ENCODE data around the gene MADCAM1.

The MADCAM1 gene

DNA sequence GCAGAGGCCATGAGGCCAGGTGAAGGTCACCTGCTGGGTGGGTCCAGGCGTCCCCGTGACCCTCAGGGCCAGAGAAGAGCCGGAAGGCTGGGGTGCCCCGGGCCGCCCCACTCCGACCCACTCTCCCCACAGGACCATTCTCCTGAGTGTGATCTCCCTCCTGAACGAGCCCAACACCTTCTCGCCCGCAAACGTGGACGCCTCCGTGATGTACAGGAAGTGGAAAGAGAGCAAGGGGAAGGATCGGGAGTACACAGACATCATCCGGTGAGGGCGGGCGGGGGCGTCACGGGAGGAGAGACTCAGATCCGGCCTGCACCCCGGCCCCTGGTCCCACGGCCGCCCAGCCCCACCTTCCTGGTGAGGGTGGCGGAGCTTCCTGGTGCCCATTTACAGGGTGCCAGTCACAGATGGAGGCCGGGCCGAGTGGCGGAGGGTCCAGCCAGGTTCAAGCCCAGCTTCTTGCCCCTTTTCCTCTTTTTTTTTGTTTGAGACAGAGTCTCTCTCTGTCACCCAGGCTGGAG is 40.7 kb downstream of the MADCAM1 start:
- TF ChIP-seq SIN3A (IDR thresholded peaks at IDR 0.05; ENCODE audit: borderline replicate concordance, insufficient read depth, low read length) (no peak), POLR2AphosphoS5 (IDR thresholded peaks at IDR 0.05; ENCODE audit: low read depth, low read length) (no peak), FOXP2 (optimal IDR thresholded peaks at IDR 0.05; ENCODE audit: borderline replicate concordance, extremely low read depth, extremely low read length, insufficient read depth) (no peak), TAF1 (IDR thresholded peaks at IDR 0.05; ENCODE audit: borderline replicate concordance, insufficient read depth, low read length) (no peak)
- TF ChIP-seq, protein P1, sequence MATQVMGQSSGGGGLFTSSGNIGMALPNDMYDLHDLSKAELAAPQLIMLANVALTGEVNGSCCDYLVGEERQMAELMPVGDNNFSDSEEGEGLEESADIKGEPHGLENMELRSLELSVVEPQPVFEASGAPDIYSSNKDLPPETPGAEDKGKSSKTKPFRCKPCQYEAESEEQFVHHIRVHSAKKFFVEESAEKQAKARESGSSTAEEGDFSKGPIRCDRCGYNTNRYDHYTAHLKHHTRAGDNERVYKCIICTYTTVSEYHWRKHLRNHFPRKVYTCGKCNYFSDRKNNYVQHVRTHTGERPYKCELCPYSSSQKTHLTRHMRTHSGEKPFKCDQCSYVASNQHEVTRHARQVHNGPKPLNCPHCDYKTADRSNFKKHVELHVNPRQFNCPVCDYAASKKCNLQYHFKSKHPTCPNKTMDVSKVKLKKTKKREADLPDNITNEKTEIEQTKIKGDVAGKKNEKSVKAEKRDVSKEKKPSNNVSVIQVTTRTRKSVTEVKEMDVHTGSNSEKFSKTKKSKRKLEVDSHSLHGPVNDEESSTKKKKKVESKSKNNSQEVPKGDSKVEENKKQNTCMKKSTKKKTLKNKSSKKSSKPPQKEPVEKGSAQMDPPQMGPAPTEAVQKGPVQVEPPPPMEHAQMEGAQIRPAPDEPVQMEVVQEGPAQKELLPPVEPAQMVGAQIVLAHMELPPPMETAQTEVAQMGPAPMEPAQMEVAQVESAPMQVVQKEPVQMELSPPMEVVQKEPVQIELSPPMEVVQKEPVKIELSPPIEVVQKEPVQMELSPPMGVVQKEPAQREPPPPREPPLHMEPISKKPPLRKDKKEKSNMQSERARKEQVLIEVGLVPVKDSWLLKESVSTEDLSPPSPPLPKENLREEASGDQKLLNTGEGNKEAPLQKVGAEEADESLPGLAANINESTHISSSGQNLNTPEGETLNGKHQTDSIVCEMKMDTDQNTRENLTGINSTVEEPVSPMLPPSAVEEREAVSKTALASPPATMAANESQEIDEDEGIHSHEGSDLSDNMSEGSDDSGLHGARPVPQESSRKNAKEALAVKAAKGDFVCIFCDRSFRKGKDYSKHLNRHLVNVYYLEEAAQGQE (IDR thresholded peaks at IDR 0.05; ENCODE audit: insufficient read depth in 1 of 2, low read depth in 2 of 2, low read length in 2 of 2), result no peak

DNA sequence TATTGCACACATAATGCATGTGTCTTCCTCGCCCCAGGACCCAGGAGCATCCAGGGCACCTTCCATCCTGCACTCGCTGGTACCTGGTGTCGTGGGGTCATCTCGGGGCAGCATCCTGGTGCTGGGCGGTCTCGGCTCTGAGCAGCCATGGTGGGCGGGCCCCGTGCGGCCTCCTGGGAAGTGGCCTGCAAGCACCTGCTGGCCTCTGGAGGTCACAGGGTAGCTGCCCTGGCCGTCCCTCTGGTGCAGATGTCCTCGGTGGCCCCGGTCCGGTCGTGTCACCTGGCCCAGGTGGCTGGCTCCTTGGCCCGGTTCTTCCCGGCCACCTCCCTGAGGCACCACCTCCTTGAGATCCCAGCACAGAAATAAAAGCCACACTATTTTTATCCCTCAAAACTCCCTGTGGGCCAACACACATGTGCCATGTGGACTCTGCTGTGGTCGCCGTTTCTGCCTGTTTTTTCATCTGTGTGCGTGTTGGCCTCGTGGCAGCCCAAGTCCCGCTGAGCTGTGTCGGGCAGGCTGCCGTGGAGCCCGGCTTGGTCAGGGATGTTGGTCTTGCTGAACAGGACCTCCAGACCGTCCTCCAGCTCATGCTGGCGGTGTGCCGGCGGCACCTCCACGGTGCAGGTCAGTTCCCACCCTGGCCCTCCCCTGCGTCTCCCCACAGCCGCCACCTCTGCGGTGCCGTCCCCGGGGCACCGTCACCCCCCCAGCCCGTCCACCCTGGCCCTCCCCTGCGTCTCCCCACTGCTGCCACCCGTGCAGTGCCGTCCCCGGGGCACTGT is 42.5 kb downstream of the MADCAM1 start:
- TF ChIP-seq, protein P1 (IDR thresholded peaks at IDR 0.05; ENCODE audit: insufficient read depth in 1 of 2, low read depth in 2 of 2, low read length in 2 of 2), result no peak
- TF ChIP-seq POLR2AphosphoS5 (IDR thresholded peaks at IDR 0.05; ENCODE audit: low read depth, low read length), result no peak
- no peak for TF ChIP-seq SIN3A (IDR thresholded peaks at IDR 0.05; ENCODE audit: borderline replicate concordance, insufficient read depth, low read length)
- TF ChIP-seq FOXP2 (optimal IDR thresholded peaks at IDR 0.05; ENCODE audit: borderline replicate concordance, extremely low read depth, extremely low read length, insufficient read depth), result no peak
- TF ChIP-seq TAF1 (IDR thresholded peaks at IDR 0.05; ENCODE audit: borderline replicate concordance, insufficient read depth, low read length), result no peak

DNA sequence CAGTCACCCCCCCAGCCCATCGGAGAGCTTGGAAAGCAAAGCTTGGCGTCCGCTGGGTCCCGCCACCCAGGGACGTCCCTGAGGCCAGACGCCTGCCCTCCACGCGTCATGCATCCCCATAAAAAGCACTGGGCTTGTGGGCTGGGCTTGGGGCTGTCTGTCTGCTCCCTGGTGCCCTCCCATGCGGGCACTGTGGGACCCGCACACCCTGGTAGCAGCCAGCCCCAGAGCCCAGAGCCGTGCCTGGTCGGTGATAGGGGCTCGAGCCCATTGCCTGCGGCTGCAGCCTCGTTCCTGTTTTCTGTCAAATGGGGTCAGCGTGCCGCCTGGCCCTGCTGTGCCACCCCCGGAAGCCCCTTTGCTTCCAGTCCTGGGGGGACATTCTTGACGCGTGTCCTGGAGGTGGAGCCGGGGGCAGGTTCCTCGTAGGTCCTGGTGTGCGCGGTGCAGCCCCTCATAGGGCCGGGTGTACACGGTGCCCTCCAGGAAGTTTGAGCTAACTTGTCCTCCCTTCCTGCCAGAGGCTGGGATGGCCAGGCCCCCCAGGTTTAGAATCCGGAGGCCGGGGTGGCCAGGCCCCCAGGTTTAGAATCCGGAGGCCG is 43.2 kb downstream of the MADCAM1 start:
- TF ChIP-seq, protein P1 (IDR thresholded peaks at IDR 0.05; ENCODE audit: insufficient read depth in 1 of 2, low read depth in 2 of 2, low read length in 2 of 2), result no peak
- no peak for TF ChIP-seq SIN3A (IDR thresholded peaks at IDR 0.05; ENCODE audit: borderline replicate concordance, insufficient read depth, low read length)
- TF ChIP-seq FOXP2 (optimal IDR thresholded peaks at IDR 0.05; ENCODE audit: borderline replicate concordance, extremely low read depth, extremely low read length, insufficient read depth), result no peak
- TF ChIP-seq TAF1 (IDR thresholded peaks at IDR 0.05; ENCODE audit: borderline replicate concordance, insufficient read depth, low read length), result no peak
- no peak for TF ChIP-seq POLR2AphosphoS5 (IDR thresholded peaks at IDR 0.05; ENCODE audit: low read depth, low read length)

DNA sequence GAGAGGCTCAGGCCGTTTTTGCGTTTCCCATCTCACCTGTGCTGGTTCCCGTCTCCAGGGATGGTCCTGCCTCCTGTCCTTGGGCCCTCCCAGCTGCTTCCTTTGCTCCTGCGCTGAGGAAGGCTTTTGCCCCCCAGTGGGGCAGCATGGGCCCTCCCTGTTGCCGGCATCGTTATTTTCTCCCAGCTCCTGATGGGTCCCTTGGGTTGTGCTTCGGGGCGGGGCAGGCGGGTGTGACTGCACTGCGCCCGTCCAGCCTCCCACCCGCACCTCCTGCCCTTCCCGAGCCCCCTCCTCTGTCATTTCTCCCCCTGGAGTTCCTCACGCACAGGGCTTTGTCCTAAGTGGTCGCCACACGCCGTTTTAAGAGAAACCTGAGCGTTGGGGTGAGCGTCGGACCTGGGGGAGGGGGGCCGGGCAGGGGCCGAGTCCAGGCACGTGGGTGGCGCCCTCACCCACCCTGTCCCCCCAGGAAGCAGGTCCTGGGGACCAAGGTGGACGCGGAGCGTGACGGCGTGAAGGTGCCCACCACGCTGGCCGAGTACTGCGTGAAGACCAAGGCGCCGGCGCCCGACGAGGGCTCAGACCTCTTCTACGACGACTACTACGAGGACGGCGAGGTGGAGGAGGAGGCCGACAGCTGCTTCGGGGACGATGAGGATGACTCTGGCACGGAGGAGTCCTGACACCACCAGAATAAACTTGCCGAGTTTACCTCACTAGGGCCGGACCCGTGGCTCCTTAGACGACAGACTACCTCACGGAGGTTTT is 44.8 kb downstream of the MADCAM1 start:
- TF ChIP-seq FOXP2 (optimal IDR thresholded peaks at IDR 0.05; ENCODE audit: borderline replicate concordance, extremely low read depth, extremely low read length, insufficient read depth), result no peak
- TF ChIP-seq TAF1 (IDR thresholded peaks at IDR 0.05; ENCODE audit: borderline replicate concordance, insufficient read depth, low read length), result no peak
- TF ChIP-seq, protein P1 (IDR thresholded peaks at IDR 0.05; ENCODE audit: insufficient read depth in 1 of 2, low read depth in 2 of 2, low read length in 2 of 2), result no peak
- TF ChIP-seq SIN3A (IDR thresholded peaks at IDR 0.05; ENCODE audit: borderline replicate concordance, insufficient read depth, low read length), result no peak
- TF ChIP-seq POLR2AphosphoS5 (IDR thresholded peaks at IDR 0.05; ENCODE audit: low read depth, low read length), result no peak

All from PFSK-1 (cell line).